ENCODE data around the gene PRKCA.
"Not testable (repeated sequence)": the region's sequence is repeated elsewhere in the genome, so short reads cannot be mapped to it uniquely, and the experiment has no call there.

Gene PRKCA

GRCh38 chr17:66695098-66695497, 392.7 kb downstream of the PRKCA start:
- no peak for ATAC-seq (replicated peaks)
- peaks cover 4 to 7% of the 10 kb centered on the region in 2 donors for H3K9me3 Mint-ChIP-seq
- H3K27me3 Mint-ChIP-seq = no peaks in the 10 kb centered on the region
- H3K27ac Mint-ChIP-seq = no peak overlapping the region
- DNase-seq = no peak
- no peak overlapping the region for H3K4me3 Mint-ChIP-seq
- H3K36me3 Mint-ChIP-seq (ENCODE audit: insufficient read depth) = peaks cover 12% of the 10 kb centered on the region
- peaks cover 15% of the 10 kb centered on the region in 2 donors for H3K4me1 Mint-ChIP-seq (ENCODE audit: low read depth in 2 of 2)

GRCh38 chr17:66698270-66698669, 395.9 kb downstream of the PRKCA start:
- ATAC-seq (replicated peaks) = no peak
- peaks cover 4 to 7% of the 10 kb centered on the region in 2 donors for H3K9me3 Mint-ChIP-seq
- H3K36me3 Mint-ChIP-seq (ENCODE audit: insufficient read depth) = peaks cover 6% of the 10 kb centered on the region
- H3K4me1 Mint-ChIP-seq (ENCODE audit: low read depth in 2 of 2) = peaks cover 0 to 2% of the 10 kb centered on the region in 2 donors
- DNase-seq = no peak
- H3K27ac Mint-ChIP-seq = no peak overlapping the region
- H3K27me3 Mint-ChIP-seq = no peaks in the 10 kb centered on the region
- no peak overlapping the region for H3K4me3 Mint-ChIP-seq

GRCh38 chr17:66701462-66701861, 399.0 kb downstream of the PRKCA start:
- H3K9me3 Mint-ChIP-seq = peaks cover 4 to 7% of the 10 kb centered on the region in 2 donors
- H3K36me3 Mint-ChIP-seq (ENCODE audit: insufficient read depth) = peaks cover 3% of the 10 kb centered on the region
- no peak for DNase-seq
- no peak for ATAC-seq (replicated peaks)
- H3K4me3 Mint-ChIP-seq = no peak overlapping the region
- H3K4me1 Mint-ChIP-seq (ENCODE audit: low read depth in 2 of 2) = peaks cover 3 to 4% of the 10 kb centered on the region in 2 donors
- no peaks in the 10 kb centered on the region for H3K27me3 Mint-ChIP-seq
- peak overlapping the region in 1 of 2 donors; percentile 8 for H3K27ac Mint-ChIP-seq

GRCh38 chr17:66702106-66702936, 399.9 kb downstream of the PRKCA start:
- Mint-ChIP-seq H3K36me3 (ENCODE audit: insufficient read depth) (peaks cover 3% of the 10 kb centered on the region), H3K27me3 (no peaks in the 10 kb centered on the region), H3K4me1 (ENCODE audit: low read depth in 2 of 2) (peaks cover 3 to 8% of the 10 kb centered on the region in 2 donors), H3K27ac (no peak overlapping the region), H3K4me3 (no peak overlapping the region), H3K9me3 (peaks cover 3 to 7% of the 10 kb centered on the region in 2 donors)
- ATAC-seq (replicated peaks) = no peak
- no peak for DNase-seq

- no peaks in the 10 kb centered on the region for H3K27me3 Mint-ChIP-seq
- H3K9me3 Mint-ChIP-seq = no peaks in the 10 kb centered on the region
- H3K27ac Mint-ChIP-seq = peak overlapping the region; percentile 62 to 79
- no peaks in the 10 kb centered on the region for H3K36me3 Mint-ChIP-seq (ENCODE audit: insufficient read depth)
- no peak for DNase-seq
- H3K4me3 Mint-ChIP-seq = no peak overlapping the region
- peaks cover 3 to 8% of the 10 kb centered on the region in 2 donors for H3K4me1 Mint-ChIP-seq (ENCODE audit: low read depth in 2 of 2)
- ATAC-seq (replicated peaks) = no peak
Observed at GRCh38 chr17:66704858-66705520, 402.6 kb downstream of the PRKCA start.

- Mint-ChIP-seq H3K4me1 (ENCODE audit: low read depth in 2 of 2) (peaks cover 14 to 15% of the 10 kb centered on the region in 2 donors), H3K27ac (no peak overlapping the region), H3K9me3 (no peaks in the 10 kb centered on the region), H3K27me3 (no peaks in the 10 kb centered on the region), H3K4me3 (no peak overlapping the region), H3K36me3 (ENCODE audit: insufficient read depth) (no peaks in the 10 kb centered on the region)
- ATAC-seq (replicated peaks) (no peak), DNase-seq (no peak)
Observed at GRCh38 chr17:66706851-66707450, 404.5 kb downstream of the PRKCA start.

- Mint-ChIP-seq H3K27ac (peak overlapping the region; percentile 67 to 88), H3K9me3 (no peaks in the 10 kb centered on the region), H3K36me3 (ENCODE audit: insufficient read depth) (peaks cover 6% of the 10 kb centered on the region), H3K4me3 (no peak overlapping the region), H3K27me3 (no peaks in the 10 kb centered on the region), H3K4me1 (ENCODE audit: low read depth in 2 of 2) (peaks cover 37 to 44% of the 10 kb centered on the region in 2 donors)
- DNase-seq = no peak
- ATAC-seq (replicated peaks) = no peak
Observed at GRCh38 chr17:66711401-66711800, 409.0 kb downstream of the PRKCA start.

GRCh38 chr17:66711881-66712321, 409.5 kb downstream of the PRKCA start:
- no peaks in the 10 kb centered on the region for H3K27me3 Mint-ChIP-seq
- H3K27ac Mint-ChIP-seq = peak overlapping the region; percentile 67 to 88
- peaks cover 37 to 44% of the 10 kb centered on the region in 2 donors for H3K4me1 Mint-ChIP-seq (ENCODE audit: low read depth in 2 of 2)
- DNase-seq (no peak), ATAC-seq (replicated peaks) (no peak)
- no peak overlapping the region for H3K4me3 Mint-ChIP-seq
- H3K36me3 Mint-ChIP-seq (ENCODE audit: insufficient read depth) = peaks cover 6% of the 10 kb centered on the region
- no peaks in the 10 kb centered on the region for H3K9me3 Mint-ChIP-seq

- H3K27me3 Mint-ChIP-seq = no peaks in the 10 kb centered on the region
- H3K9me3 Mint-ChIP-seq = no peaks in the 10 kb centered on the region
- H3K4me3 Mint-ChIP-seq = no peak overlapping the region
- H3K4me1 Mint-ChIP-seq (ENCODE audit: low read depth in 2 of 2) = peaks cover 33 to 44% of the 10 kb centered on the region in 2 donors
- no peak for ATAC-seq (replicated peaks)
- H3K36me3 Mint-ChIP-seq (ENCODE audit: insufficient read depth) = peaks cover 6% of the 10 kb centered on the region
- H3K27ac Mint-ChIP-seq = peak overlapping the region; percentile 67 to 88
- no peak for DNase-seq
Observed at GRCh38 chr17:66712453-66712852, 410.0 kb downstream of the PRKCA start.

- Mint-ChIP-seq H3K27ac (peak overlapping the region; percentile 88 to 91), H3K4me1 (ENCODE audit: low read depth in 2 of 2) (peaks cover 33 to 44% of the 10 kb centered on the region in 2 donors)
Observed at GRCh38 chr17:66713021-66713532, 410.7 kb downstream of the PRKCA start.

GRCh38 chr17:66713533-66714042, 411.2 kb downstream of the PRKCA start:
- ATAC-seq (replicated peaks) (peak; percentile 88), DNase-seq (peak in 2 of 3 experiments; percentile 11 to 25)
- H3K36me3 Mint-ChIP-seq (ENCODE audit: insufficient read depth) = peaks cover 6% of the 10 kb centered on the region
- H3K27ac Mint-ChIP-seq = peak overlapping the region; percentile 88 to 91
- H3K4me3 Mint-ChIP-seq = peak overlapping the region; percentile 57 to 58
- no peaks in the 10 kb centered on the region for H3K9me3 Mint-ChIP-seq
- peaks cover 33 to 44% of the 10 kb centered on the region in 2 donors for H3K4me1 Mint-ChIP-seq (ENCODE audit: low read depth in 2 of 2)
- H3K27me3 Mint-ChIP-seq = no peaks in the 10 kb centered on the region

More at GRCh38 chr17:66713021-66713532, 410.7 kb downstream of the PRKCA start:
- DNase-seq; H3K36me3 Mint-ChIP-seq (ENCODE audit: insufficient read depth); H3K9me3 Mint-ChIP-seq; ATAC-seq (replicated peaks); H3K27me3 Mint-ChIP-seq: not testable (repeated sequence)
- peak overlapping the region; percentile 57 to 58 for H3K4me3 Mint-ChIP-seq

GRCh38 chr17:66714046-66715023, 411.9 kb downstream of the PRKCA start:
- Mint-ChIP-seq H3K9me3 (no peaks in the 10 kb centered on the region), H3K36me3 (ENCODE audit: insufficient read depth) (peaks cover 6% of the 10 kb centered on the region), H3K27me3 (no peaks in the 10 kb centered on the region), H3K4me1 (ENCODE audit: low read depth in 2 of 2) (peaks cover 33 to 44% of the 10 kb centered on the region in 2 donors), H3K27ac (peak overlapping the region; percentile 88 to 91), H3K4me3 (peak overlapping the region; percentile 57 to 58)
- DNase-seq = no peak
- no peak for ATAC-seq (replicated peaks)

Data from effector memory CD8-positive, alpha-beta T cell (primary cell).